Smooth muscle cell (in vitro differentiated cells): ENCODE data around the gene MAPKBP1. TPM values are rescaled to one million over a fixed set of nuclear protein-coding genes. Genes with fewer than 3 reads are reported as not detected.
A peak's percentile ranks its signal among the peaks of the same experiment; 100 is the strongest.

ENCODE experiments used
- DNase-seq: peaks from one replicate; lab custom pipeline; 2025; ENCODE audit not compliant: unreplicated experiment; lab: John Stamatoyannopoulos, UW
- H2AFZ ChIP-seq: fragments of 200-600 bp; sonication (generic); 2 replicates; pipeline ENCODE4 v1.6.0; 2016; ENCODE audit warnings: antibody characterized with exemption, low read depth, mild to moderate bottlenecking
- H3F3A ChIP-seq: fragments of 200-600 bp; sonication (generic); 2 replicates; pipeline ENCODE4 v1.6.0; 2017; ENCODE audit warnings: antibody characterized with exemption, low read depth
- H3K27ac ChIP-seq: fragments of 200-600 bp; sonication (generic); 2 replicates; pipeline ENCODE4 v1.5.1; 2016; ENCODE audit warnings: low read depth, mild to moderate bottlenecking
- H3K27me3 ChIP-seq: fragments of 200-600 bp; sonication (generic); 2 replicates; pipeline ENCODE4 v1.6.1; 2016; ENCODE audit warnings: low read depth, mild to moderate bottlenecking
- H3K36me3 ChIP-seq: fragments of 200-600 bp; sonication (generic); 2 replicates; pipeline ENCODE4 v1.5.1; 2016; ENCODE audit warnings: low read depth
- H3K4me1 ChIP-seq: fragments of 200-600 bp; sonication (generic); 2 replicates; pipeline ENCODE4 v1.5.1; 2016; ENCODE audit warnings: low read depth
- H3K4me2 ChIP-seq: fragments of 200-600 bp; sonication (generic); 2 replicates; pipeline ENCODE4 v1.6.0; 2016; ENCODE audit warnings: mild to moderate bottlenecking
- H3K4me3 ChIP-seq: fragments of 200-600 bp; sonication (generic); 2 replicates; pipeline ENCODE4 v1.5.1; 2016; ENCODE audit warnings: mild to moderate bottlenecking
- H3K79me2 ChIP-seq: fragments of 200-600 bp; sonication (generic); 2 replicates; pipeline ENCODE4 v1.6.0; 2016; ENCODE audit warnings: low read depth, mild to moderate bottlenecking
- H3K9ac ChIP-seq: fragments of 200-600 bp; sonication (generic); 2 replicates; pipeline ENCODE4 v1.6.0; 2016; ENCODE audit warnings: low read depth
- H3K9me3 ChIP-seq: fragments of 200-600 bp; sonication (generic); replicated peaks from 2 replicates; pipeline ENCODE4 v1.5.1; 2016; ENCODE audit warnings: low read depth
- H4K20me1 ChIP-seq: fragments of 200-600 bp; sonication (generic); 2 replicates; pipeline ENCODE4 v1.6.0; 2016; ENCODE audit warnings: low read depth
- WGBS: methylation state at CpG from one replicate; pipeline ENCODE4 v1.1.7; 2016; ENCODE audit warnings: low lambda C conversion rate; 5-methylcytosine and 5-hydroxymethylcytosine counted together
- polyA plus RNA-seq: library from polyadenylated mRNA; unstranded; fragments of >200 nt; fragmentation: Nextera tagmentation; extraction: Ambion mirVana; gene quantifications from 2 replicates; pipeline ENCODE4 v1.2.1, GENCODE V29; 2016
- total RNA-seq: library from RNA; depleted of rRNA; stranded (reverse); fragments of >200 nt; gene quantifications from 2 replicates; pipeline ENCODE4 v1.2.3, GENCODE V29; 2014
- TF ChIP-seq, protein P1 (sequence below): fragments of 200-600 bp; sonication (generic); IDR thresholded peaks from 2 replicates; pipeline ENCODE4 v1.5.1; 2017; ENCODE audit warnings: borderline replicate concordance, mild to moderate bottlenecking, antibody characterized with exemption; ENCODE audit not compliant: insufficient read depth, poor library complexity, severe bottlenecking

The MAPKBP1 gene
- total and polyA plus RNA-seq, 2 experiments from 2014 or later, result 6.6 to 10.7 TPM

DNA sequence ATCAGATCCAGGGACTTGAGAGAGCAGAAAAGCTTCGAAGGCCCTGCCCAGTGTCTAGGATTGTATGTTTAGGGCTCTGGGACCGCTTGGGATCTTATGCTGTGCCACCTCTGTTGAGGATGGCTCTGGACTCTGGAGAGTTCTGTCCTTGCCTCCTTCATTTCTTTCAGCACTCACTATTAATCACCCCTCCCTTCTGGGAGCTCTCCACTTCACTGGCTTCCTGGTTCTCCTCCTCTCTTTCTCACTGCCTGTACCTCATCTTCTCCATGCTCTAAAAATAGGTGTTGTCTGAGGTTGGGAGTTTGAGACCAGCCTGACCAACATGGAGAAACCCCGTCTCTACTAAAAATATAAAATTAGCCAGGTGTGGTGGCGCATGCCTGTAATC, 17.3 kb downstream of the MAPKBP1 start:
- H3K36me3 ChIP-seq, result no peaks in the 10 kb centered on the region
- H3K27me3 ChIP-seq, result no peaks in the 10 kb centered on the region
- H3K4me2 ChIP-seq, result peak overlapping the region; percentile 71
- H3K9ac ChIP-seq, result peak overlapping the region; percentile 89
- TF ChIP-seq, protein P1, sequence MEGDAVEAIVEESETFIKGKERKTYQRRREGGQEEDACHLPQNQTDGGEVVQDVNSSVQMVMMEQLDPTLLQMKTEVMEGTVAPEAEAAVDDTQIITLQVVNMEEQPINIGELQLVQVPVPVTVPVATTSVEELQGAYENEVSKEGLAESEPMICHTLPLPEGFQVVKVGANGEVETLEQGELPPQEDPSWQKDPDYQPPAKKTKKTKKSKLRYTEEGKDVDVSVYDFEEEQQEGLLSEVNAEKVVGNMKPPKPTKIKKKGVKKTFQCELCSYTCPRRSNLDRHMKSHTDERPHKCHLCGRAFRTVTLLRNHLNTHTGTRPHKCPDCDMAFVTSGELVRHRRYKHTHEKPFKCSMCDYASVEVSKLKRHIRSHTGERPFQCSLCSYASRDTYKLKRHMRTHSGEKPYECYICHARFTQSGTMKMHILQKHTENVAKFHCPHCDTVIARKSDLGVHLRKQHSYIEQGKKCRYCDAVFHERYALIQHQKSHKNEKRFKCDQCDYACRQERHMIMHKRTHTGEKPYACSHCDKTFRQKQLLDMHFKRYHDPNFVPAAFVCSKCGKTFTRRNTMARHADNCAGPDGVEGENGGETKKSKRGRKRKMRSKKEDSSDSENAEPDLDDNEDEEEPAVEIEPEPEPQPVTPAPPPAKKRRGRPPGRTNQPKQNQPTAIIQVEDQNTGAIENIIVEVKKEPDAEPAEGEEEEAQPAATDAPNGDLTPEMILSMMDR, result no peak
- no peak overlapping the region for H3K4me3 ChIP-seq
- H3K4me1 ChIP-seq, result peaks cover 22% of the 10 kb centered on the region
- peak overlapping the region; percentile 96 for H3K27ac ChIP-seq
- DNase-seq, result no peak
- H4K20me1 ChIP-seq, result peaks cover 88% of the 10 kb centered on the region
- H3K9me3 ChIP-seq, result no peaks in the 10 kb centered on the region
- no peaks in the 10 kb centered on the region for H3F3A ChIP-seq
- H3K79me2 ChIP-seq, result peaks cover 14% of the 10 kb centered on the region
- WGBS, result 93% methylated on average over 4 of the region's 4 CpGs
- H2AFZ ChIP-seq, result no peak overlapping the region

DNA sequence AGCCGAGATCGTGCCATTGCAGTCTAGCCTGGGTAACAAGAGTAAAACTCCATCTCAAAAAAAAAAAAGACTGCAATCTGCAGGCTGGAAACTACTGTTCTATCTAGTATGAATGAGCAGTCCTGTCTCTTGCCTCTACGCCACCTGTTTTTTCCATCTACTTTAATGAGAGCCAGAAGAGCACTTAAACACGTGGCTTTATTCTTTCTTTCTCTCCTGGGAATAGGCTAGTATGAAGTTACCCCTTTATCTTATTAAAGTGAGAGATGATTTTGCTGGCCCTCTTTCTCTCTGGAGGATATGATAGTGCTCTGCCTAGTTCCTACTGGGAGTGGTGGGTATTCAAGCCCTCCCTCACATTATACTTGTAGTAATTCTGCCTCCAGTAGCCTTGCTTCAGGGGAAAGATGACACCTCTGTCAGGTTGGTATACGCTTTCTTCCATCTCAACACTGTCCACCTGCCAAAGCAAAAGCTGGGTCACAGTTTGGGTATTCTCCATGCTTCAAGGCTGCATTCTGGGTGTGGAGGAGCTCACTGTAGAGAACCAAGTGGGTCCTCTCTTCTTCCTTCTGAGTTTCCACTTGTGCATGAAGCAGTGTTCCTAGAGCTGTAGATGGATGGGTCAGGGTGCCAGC, 17.8 kb downstream of the MAPKBP1 start:
- no peaks in the 10 kb centered on the region for H3K9me3 ChIP-seq

DNA sequence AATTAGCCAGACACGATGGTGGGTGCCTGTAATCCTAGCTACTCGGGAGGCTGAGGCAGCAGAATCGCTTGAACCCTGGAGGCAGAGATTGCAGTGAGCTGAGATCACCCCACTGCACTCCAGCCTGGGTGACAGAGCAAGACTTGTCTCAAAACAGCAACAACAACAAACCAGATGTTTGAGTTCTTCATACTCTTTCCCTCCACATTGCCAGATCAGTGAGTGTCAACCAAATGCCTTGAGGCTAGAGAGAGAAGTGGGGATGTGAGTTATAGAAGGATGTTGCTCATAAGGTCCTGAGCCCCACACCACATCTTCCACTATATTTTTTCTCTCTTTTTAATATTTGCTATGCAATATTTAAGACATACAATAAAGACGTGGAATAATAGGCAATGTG, 19.8 kb downstream of the MAPKBP1 start:
- peaks cover 18% of the 10 kb centered on the region for H3K4me1 ChIP-seq
- no peaks in the 10 kb centered on the region for H3K27me3 ChIP-seq
- no peaks in the 10 kb centered on the region for H3F3A ChIP-seq
- no peaks in the 10 kb centered on the region for H3K9me3 ChIP-seq
- H3K36me3 ChIP-seq, result no peaks in the 10 kb centered on the region
- H3K9ac ChIP-seq, result no peak overlapping the region
- TF ChIP-seq, protein P1, result no peak
- peak overlapping the region; percentile 79 for H3K27ac ChIP-seq
- 33% methylated on average over 4 of the region's 4 CpGs for WGBS
- H3K79me2 ChIP-seq, result no peaks in the 10 kb centered on the region
- DNase-seq, result no peak
- H2AFZ ChIP-seq, result no peak overlapping the region
- peak overlapping the region; percentile 1 for H3K4me2 ChIP-seq
- H3K4me3 ChIP-seq, result no peak overlapping the region
- H4K20me1 ChIP-seq, result peaks cover 88% of the 10 kb centered on the region

More for the DNA sequence above, 17.8 kb downstream of the MAPKBP1 start:
- H3K9ac ChIP-seq, result no peak overlapping the region
- no peak for DNase-seq
- no peak overlapping the region for H3K4me3 ChIP-seq
- 97% methylated on average over 5 of the region's 5 CpGs for WGBS
- no peaks in the 10 kb centered on the region for H3F3A ChIP-seq
- no peaks in the 10 kb centered on the region for H3K27me3 ChIP-seq
- peaks cover 22% of the 10 kb centered on the region for H3K4me1 ChIP-seq
- TF ChIP-seq, protein P1, result no peak
- H2AFZ ChIP-seq, result no peak overlapping the region
- H3K79me2 ChIP-seq, result peaks cover 11% of the 10 kb centered on the region
- H4K20me1 ChIP-seq, result peaks cover 90% of the 10 kb centered on the region
- no peaks in the 10 kb centered on the region for H3K36me3 ChIP-seq
- H3K4me2 ChIP-seq, result no peak overlapping the region
- H3K27ac ChIP-seq, result no peak overlapping the region
